HepG2 (cell line): ENCODE results near the gene ZMYND8. TPM values are rescaled to one million over a fixed set of nuclear protein-coding genes. Genes with fewer than 3 reads are reported as not detected.

Experiments
- CREB1 ChIP-seq, 2 experiments: fragments of 450-650 bp in 1 of 2; IDR thresholded peaks; 2 replicates each; pipeline ENCODE4 v1.6.1; 2016 to 2017; ENCODE audit warnings: control low read depth in 1 of 2, mild to moderate bottlenecking in 1 of 2, missing compliant biosample characterization in 1 of 2, missing genetic modification characterization in 1 of 2
- EED ChIP-seq: sonication (generic); formaldehyde crosslinking; IDR thresholded peaks from 2 replicates; pipeline ENCODE4 v1.5.0; 2020; ENCODE audit warnings: mild to moderate bottlenecking, missing genetic modification reagents
- GATAD1 ChIP-seq: IDR thresholded peaks from 2 replicates; pipeline ENCODE4 v1.6.1; 2016; ENCODE audit warnings: missing genetic modification reagents, missing compliant biosample characterization
- JUNB ChIP-seq: sonication (generic); formaldehyde crosslinking; IDR thresholded peaks from 2 replicates; pipeline ENCODE4 v1.8.0; 2022; ENCODE audit warnings: missing genetic modification reagents, mild to moderate bottlenecking, borderline replicate concordance
- MATR3 ChIP-seq: sonication (generic); formaldehyde crosslinking; IDR thresholded peaks from 2 replicates; pipeline ENCODE4 v1.4.0; 2020; ENCODE audit warnings: missing genetic modification reagents
- PCBP1 ChIP-seq: fragments of 200-400 bp; formaldehyde crosslinking; IDR thresholded peaks from 2 replicates; pipeline ENCODE4 v1.6.1; 2017; ENCODE audit warnings: mild to moderate bottlenecking, low read depth, low read length, borderline replicate concordance
- POGZ ChIP-seq: sonication (generic); formaldehyde crosslinking; IDR thresholded peaks from 2 replicates; pipeline ENCODE4 v1.4.0; 2020; ENCODE audit warnings: mild to moderate bottlenecking, missing genetic modification reagents
- POLR2AphosphoS5 ChIP-seq: IDR thresholded peaks from 2 replicates; pipeline ENCODE4 v1.6.1; 2012; ENCODE audit warnings: low read depth, low read length
- SRF ChIP-seq: IDR thresholded peaks from 2 replicates; pipeline ENCODE4 v1.6.1; 2011; ENCODE audit warnings: mild to moderate bottlenecking, low read depth, low read length, moderate library complexity
- SRY ChIP-seq: sonication (generic); formaldehyde crosslinking; IDR thresholded peaks from 2 replicates; pipeline ENCODE4 v1.8.0; 2022; ENCODE audit warnings: mild to moderate bottlenecking, missing genetic modification reagents
- TP53 ChIP-seq: sonication (generic); formaldehyde crosslinking; conservative IDR thresholded peaks from 2 replicates; pipeline ENCODE4 v1.4.0; 2020; ENCODE audit warnings: missing genetic modification reagents
- ZBTB1 ChIP-seq: sonication (generic); formaldehyde crosslinking; IDR thresholded peaks from 2 replicates; pipeline ENCODE4 v1.4.0; 2020; ENCODE audit warnings: missing genetic modification reagents, borderline replicate concordance
- ZFP37 ChIP-seq: sonication (generic); formaldehyde crosslinking; IDR thresholded peaks from 2 replicates; pipeline ENCODE4 v1.4.0; 2020; ENCODE audit warnings: missing genetic modification reagents, borderline replicate concordance
- ZKSCAN8 ChIP-seq: IDR thresholded peaks from 2 replicates; pipeline ENCODE4 v1.6.1; 2016; ENCODE audit warnings: borderline replicate concordance, missing genetic modification reagents, missing compliant biosample characterization
- ZNF333 ChIP-seq: sonication (generic); formaldehyde crosslinking; IDR thresholded peaks from 2 replicates; pipeline ENCODE4 v1.4.0; 2020; ENCODE audit warnings: mild to moderate bottlenecking, missing genetic modification reagents, borderline replicate concordance
- ZNF564 ChIP-seq: sonication (generic); formaldehyde crosslinking; IDR thresholded peaks from 2 replicates; pipeline ENCODE4 v1.8.1; 2023; ENCODE audit warnings: mild to moderate bottlenecking, missing genetic modification reagents
- polyA plus RNA-seq, 8 experiments: library from polyadenylated mRNA; depleted of rRNA in 3 of 8; stranded (reverse) in 7 of 8; unstranded in 1 of 8; fragments of >200 nt; fragmentation: Illumina TruSeq in 4 of 8; extraction: Trizol in 4 of 8; gene quantifications; 2 replicates each; pipeline versions ENCODE4 v1.2.1 to v1.2.3, GENCODE V29; 2011 to 2016; ENCODE audit warnings: low read depth in 4 of 8, missing spikeins in 1 of 8, mixed read lengths in 1 of 8; ENCODE audit not compliant: insufficient read depth in 1 of 8
- total RNA-seq, 5 experiments: library from RNA; depleted of rRNA; stranded (reverse); fragments of >200 nt; fragmentation: Illumina TruSeq; extraction: Trizol; gene quantifications; 2 replicates each; pipeline ENCODE4 v1.2.3, GENCODE V29; 2016; ENCODE audit warnings: low read depth in 1 of 5
- TF ChIP-seq, protein P1 (sequence below): sonication (generic); formaldehyde crosslinking; conservative IDR thresholded peaks from 2 replicates; pipeline ENCODE4 v1.4.0; 2020; ENCODE audit warnings: missing genetic modification reagents
- TF ChIP-seq, protein P2 (sequence below): sonication (generic); formaldehyde crosslinking; IDR thresholded peaks from 2 replicates; pipeline ENCODE4 v1.5.0; 2020; ENCODE audit warnings: missing genetic modification reagents, mild to moderate bottlenecking, borderline replicate concordance
- TF ChIP-seq, protein P3 (sequence below): sonication (generic); formaldehyde crosslinking; IDR thresholded peaks from 2 replicates; pipeline ENCODE4 v1.5.0; 2020; ENCODE audit warnings: missing genetic modification reagents
- TF ChIP-seq, protein P4 (sequence below): sonication (generic); formaldehyde crosslinking; IDR thresholded peaks from 2 replicates; pipeline ENCODE4 v1.5.1; 2020; ENCODE audit warnings: mild to moderate bottlenecking, missing genetic modification reagents, moderate library complexity

The ZMYND8 gene
- total and polyA plus RNA-seq, 2 of the 13 experiments (the other 11 are each of a cell fraction or from before 2014, with no cell fraction given): 53.9 to 84.7 TPM

DNA sequence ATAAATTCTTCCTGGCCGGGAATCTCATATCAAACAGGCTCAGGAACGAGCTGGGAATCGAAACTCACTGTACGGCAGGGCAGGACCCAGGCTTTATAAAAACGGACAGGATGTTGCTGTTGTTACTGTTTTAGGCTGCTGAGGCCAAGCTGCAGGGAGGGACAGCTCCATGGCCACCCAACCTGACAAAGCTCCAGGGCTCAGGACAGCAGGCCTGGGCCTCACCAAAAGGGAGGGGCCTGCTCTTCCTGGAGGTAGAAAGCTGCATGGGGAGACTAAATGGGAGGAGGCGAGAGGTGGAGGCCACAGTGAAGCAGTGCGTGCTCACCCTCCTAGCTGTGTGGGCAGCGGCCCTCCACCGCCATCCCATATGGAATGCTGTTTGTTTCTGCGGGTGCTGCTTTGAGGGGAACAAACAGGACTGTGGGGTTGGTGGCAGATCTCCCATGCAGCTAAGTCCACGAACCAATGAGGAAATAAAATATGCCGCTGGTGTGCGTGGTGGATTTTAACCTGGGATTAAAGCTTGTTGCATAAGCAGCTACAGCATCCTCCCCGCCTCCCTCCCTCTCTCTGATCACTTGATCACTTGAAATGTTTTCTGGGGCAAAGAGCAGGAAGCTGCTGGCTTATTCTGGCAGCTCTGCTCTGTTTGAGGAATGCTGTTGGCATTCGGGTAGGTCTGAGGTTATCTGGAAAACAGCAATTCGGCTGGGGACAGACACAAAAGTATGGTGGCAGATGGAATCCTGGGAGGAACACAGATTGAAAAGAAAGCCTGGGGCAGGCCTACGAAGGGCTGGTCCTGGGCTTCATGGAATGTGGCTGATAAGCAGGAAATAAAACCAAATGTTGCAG, 2.4 kb upstream of the ZMYND8 start (continued):
- TF ChIP-seq TP53 (peak; percentile 94), GATAD1 (peak; percentile 67), ZNF333 (0 out of 2 replicates have a peak, but pooled peaks have one; percentile 83), MATR3 (CRISPR knock-in tag) (no peak), SRY (CRISPR knock-in tag) (peak; percentile 75; the same call in 1 of the 2 replicates), PCBP1 (0 out of 2 replicates have a peak, but pooled peaks have one; percentile 73), ZNF564 (CRISPR knock-in tag) (no peak; the same call in 1 of the 2 replicates), JUNB (CRISPR knock-in tag) (no peak; the same call in 1 of the 2 replicates), SRF (0 out of 2 replicates have a peak, but pooled peaks have one; percentile 5), POGZ (CRISPR knock-in tag) (peak; percentile 77), POLR2AphosphoS5 (peak; percentile 96), ZBTB1 (peak; percentile 64), EED (CRISPR knock-in tag) (peak; percentile 78; the same call in 1 of the 2 replicates), CREB1 (IDR thresholded peaks at IDR 0.05) (no peak), CREB1 (CRISPR knock-in tag; IDR thresholded peaks at IDR 0.05) (peak; percentile 78), ZFP37 (CRISPR knock-in tag) (peak; percentile 92), ZKSCAN8 (peak; percentile 94)
- TF ChIP-seq, protein P1, sequence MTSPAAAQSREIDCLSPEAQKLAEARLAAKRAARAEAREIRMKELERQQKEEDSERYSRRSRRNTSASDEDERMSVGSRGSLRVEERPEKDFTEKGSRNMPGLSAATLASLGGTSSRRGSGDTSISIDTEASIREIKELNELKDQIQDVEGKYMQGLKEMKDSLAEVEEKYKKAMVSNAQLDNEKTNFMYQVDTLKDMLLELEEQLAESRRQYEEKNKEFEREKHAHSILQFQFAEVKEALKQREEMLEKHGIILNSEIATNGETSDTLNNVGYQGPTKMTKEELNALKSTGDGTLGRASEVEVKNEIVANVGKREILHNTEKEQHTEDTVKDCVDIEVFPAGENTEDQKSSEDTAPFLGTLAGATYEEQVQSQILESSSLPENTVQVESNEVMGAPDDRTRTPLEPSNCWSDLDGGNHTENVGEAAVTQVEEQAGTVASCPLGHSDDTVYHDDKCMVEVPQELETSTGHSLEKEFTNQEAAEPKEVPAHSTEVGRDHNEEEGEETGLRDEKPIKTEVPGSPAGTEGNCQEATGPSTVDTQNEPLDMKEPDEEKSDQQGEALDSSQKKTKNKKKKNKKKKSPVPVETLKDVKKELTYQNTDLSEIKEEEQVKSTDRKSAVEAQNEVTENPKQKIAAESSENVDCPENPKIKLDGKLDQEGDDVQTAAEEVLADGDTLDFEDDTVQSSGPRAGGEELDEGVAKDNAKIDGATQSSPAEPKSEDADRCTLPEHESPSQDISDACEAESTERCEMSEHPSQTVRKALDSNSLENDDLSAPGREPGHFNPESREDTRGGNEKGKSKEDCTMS (CRISPR knock-in tag): no peak
- TF ChIP-seq, protein P2, sequence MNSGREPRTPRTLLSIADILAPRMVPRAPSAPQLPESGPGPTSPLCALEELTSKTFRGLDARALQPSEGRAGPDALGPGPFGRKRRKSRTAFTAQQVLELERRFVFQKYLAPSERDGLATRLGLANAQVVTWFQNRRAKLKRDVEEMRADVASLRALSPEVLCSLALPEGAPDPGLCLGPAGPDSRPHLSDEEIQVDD (CRISPR knock-in tag): no peak
- TF ChIP-seq, protein P3, sequence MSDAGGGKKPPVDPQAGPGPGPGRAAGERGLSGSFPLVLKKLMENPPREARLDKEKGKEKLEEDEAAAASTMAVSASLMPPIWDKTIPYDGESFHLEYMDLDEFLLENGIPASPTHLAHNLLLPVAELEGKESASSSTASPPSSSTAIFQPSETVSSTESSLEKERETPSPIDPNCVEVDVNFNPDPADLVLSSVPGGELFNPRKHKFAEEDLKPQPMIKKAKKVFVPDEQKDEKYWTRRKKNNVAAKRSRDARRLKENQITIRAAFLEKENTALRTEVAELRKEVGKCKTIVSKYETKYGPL (CRISPR knock-in tag): peak; percentile 100
- TF ChIP-seq, protein P4, sequence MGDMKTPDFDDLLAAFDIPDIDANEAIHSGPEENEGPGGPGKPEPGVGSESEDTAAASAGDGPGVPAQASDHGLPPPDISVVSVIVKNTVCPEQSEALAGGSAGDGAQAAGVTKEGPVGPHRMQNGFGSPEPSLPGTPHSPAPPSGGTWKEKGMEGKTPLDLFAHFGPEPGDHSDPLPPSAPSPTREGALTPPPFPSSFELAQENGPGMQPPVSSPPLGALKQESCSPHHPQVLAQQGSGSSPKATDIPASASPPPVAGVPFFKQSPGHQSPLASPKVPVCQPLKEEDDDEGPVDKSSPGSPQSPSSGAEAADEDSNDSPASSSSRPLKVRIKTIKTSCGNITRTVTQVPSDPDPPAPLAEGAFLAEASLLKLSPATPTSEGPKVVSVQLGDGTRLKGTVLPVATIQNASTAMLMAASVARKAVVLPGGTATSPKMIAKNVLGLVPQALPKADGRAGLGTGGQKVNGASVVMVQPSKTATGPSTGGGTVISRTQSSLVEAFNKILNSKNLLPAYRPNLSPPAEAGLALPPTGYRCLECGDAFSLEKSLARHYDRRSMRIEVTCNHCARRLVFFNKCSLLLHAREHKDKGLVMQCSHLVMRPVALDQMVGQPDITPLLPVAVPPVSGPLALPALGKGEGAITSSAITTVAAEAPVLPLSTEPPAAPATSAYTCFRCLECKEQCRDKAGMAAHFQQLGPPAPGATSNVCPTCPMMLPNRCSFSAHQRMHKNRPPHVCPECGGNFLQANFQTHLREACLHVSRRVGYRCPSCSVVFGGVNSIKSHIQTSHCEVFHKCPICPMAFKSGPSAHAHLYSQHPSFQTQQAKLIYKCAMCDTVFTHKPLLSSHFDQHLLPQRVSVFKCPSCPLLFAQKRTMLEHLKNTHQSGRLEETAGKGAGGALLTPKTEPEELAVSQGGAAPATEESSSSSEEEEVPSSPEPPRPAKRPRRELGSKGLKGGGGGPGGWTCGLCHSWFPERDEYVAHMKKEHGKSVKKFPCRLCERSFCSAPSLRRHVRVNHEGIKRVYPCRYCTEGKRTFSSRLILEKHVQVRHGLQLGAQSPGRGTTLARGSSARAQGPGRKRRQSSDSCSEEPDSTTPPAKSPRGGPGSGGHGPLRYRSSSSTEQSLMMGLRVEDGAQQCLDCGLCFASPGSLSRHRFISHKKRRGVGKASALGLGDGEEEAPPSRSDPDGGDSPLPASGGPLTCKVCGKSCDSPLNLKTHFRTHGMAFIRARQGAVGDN: peak; percentile 100
